ENCODE measurements around the gene RASEF. TPM values are rescaled to one million over a fixed set of nuclear protein-coding genes. Genes with fewer than 3 reads are reported as not detected.

Gene RASEF
- total RNA-seq, 1 donor from 2014 or later: 0.16 TPM

GRCh38 chr9:83060556-83060955 is 2.4 kb downstream of the RASEF start:
- intact Hi-C loops (cut with DNase I): no loop called here
- DNase-seq (ENCODE audit: low spot score): no peak

GRCh38 chr9:83059417-83059816 is 3.5 kb downstream of the RASEF start:
- intact Hi-C loops (cut with DNase I): no loop called here
- DNase-seq (ENCODE audit: low spot score): no peak

DNA sequence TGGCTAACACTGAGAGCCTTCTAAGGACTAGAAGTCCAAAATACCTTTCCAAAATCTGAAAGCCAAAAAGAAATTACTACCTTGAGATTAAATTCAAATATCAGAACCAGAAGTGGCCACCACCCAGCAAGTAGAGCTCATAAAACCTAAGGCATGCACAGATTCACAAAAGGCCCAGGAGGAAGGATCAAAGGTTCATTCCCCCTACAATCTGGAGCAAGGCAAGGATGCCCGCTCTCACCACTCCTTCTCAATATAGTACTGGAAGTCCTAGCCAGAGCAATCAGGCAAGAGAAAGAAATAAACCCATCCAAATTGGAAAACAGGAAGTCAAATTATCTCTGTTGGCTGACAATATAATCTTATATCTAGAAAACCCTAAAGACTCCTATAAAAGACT is 6.0 kb downstream of the RASEF start:
- intact Hi-C loops (cut with DNase I): no loop called here
- no peak for DNase-seq (ENCODE audit: low spot score)

GRCh38 chr9:83056174-83056573 is 6.8 kb downstream of the RASEF start:
- intact Hi-C loops (cut with DNase I): no loop called here

GRCh38 chr9:83047839-83048775 is 14.8 kb downstream of the RASEF start:
- intact Hi-C loops (cut with DNase I): loop anchor here (10.0 kb wide), 1 partner anchor 63 kb away; no protein-coding TSS in a partner anchor
- no peak for DNase-seq (ENCODE audit: low spot score)

More at GRCh38 chr9:83056174-83056573, 6.8 kb downstream of the RASEF start:
- no peak for DNase-seq (ENCODE audit: low spot score)

GRCh38 chr9:83043597-83043996 is 19.3 kb downstream of the RASEF start:
- intact Hi-C loops (cut with DNase I): loop anchor here (10.0 kb wide), 1 partner anchor 59 kb away; no protein-coding TSS in a partner anchor
- DNase-seq (ENCODE audit: low spot score): no peak

DNA sequence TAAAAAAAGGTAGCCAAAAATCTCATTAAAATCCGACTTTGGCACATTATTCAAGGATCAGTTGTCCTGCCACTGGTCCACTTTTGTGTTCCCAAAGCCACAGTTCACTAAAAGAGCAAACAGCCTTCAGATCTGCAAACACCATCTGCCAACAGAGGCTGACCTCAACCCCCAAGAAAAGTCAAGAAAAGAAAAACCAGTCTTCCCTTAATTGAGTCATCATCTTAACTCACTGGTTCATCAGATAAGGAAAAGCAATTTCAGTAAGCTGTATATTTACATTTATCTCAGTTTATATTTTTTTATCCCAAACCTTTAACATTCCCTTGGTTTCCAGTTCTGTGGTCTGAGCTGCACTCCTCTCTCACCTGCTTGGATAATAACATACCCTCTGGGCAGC is 21.2 kb downstream of the RASEF start:
- intact Hi-C loops (cut with DNase I): loop anchor here (10.0 kb wide), 1 partner anchor 57 kb away; no protein-coding TSS in a partner anchor
- DNase-seq (ENCODE audit: low spot score): no peak

DNA sequence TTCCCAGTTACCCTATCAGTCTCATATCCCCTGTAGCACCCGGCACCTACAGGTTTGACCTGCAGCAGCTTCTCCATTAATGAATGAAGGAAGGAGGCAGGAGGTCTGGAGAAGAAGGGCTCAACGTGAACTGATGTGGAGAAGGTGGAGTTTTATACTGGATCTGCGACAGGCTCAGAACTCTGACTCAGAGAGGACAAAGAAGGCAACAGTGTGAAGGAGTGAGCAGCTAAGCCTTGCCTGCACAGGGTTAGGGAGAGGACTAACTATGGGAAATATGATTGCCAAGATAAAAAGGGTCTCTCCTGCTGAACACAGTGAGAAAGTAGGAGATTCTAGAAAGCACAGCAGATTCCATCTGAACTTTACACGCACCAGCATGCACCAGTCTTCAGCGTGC is 23.6 kb downstream of the RASEF start:
- intact Hi-C loops (cut with DNase I): no loop called here
- DNase-seq (ENCODE audit: low spot score): no peak

DNA sequence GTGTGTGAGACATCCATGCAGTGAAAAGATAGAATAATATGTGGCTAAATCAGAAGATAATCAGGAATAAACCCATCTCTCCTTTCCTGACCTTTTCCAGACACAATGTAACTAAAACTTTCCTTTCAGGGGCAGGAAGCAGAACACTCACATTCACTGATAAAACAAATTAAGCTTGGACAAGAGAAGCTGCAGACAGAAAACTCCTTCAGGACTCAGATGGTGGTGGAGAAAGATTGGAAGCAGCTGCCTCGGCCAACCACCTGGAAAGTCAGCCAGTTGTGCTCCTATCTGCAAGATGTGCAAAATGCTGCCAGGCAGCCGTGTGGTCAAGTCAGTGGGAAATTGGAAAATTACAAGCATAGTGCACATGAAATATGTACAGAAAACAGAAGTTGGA is 26.9 kb downstream of the RASEF start:
- intact Hi-C loops (cut with DNase I): no loop called here
- DNase-seq (ENCODE audit: low spot score): no peak

DNA sequence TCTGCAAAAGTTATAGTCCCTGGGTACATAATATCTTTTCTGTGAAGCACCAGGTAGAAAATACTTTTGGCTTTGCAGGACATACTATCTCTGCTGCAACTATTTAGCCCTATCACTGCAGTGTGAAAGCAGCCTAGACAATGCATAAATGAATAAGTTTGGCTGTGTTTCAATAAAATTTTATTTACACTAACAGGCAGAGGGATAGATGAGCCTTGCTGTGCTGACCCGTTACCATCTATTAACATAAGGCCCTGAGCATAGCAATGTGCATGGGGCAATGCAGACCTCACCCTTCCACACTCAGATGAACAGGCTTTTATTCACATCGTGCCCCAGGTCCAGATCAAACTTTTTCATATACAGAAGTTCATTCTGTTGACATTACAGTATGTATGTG is 27.8 kb downstream of the RASEF start:
- no peak for DNase-seq (ENCODE audit: low spot score)
- intact Hi-C loops (cut with DNase I): no loop called here

- DNase-seq (ENCODE audit: low spot score): no peak
- intact Hi-C loops (cut with DNase I): no loop called here
Measured at GRCh38 chr9:83034587-83034986, 28.4 kb downstream of the RASEF start.

DNA sequence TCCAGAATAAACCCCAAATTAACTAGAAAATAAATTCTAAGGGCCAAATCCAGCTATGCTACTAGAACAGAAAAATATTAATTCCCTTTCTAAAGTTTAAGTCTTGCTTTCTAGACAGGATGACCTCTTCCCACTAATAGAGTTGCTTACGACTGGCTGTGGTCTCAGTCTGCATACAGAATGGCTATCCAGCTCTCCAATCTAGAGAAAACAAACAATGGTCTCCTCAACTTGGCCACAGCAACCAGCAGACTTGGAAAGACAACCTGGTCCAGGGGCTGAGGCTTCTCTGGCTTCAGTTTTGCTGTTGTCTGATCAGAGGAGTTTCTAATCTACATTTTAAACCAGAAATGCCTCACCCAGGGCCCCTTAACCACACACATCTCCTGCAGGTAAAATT is 28.9 kb downstream of the RASEF start:
- intact Hi-C loops (cut with DNase I): no loop called here

GRCh38 chr9:83032065-83032625 is 30.8 kb downstream of the RASEF start:
- intact Hi-C loops (cut with DNase I): no loop called here
- DNase-seq (ENCODE audit: low spot score): no peak

More for the DNA sequence above, 28.9 kb downstream of the RASEF start:
- DNase-seq (ENCODE audit: low spot score): no peak

- intact Hi-C loops (cut with DNase I): no loop called here
- DNase-seq (ENCODE audit: low spot score): no peak
Measured at GRCh38 chr9:83030391-83031107, 32.4 kb downstream of the RASEF start.

GRCh38 chr9:83029531-83030137 is 33.3 kb downstream of the RASEF start:
- intact Hi-C loops (cut with DNase I): no loop called here
- no peak for DNase-seq (ENCODE audit: low spot score)

- no peak for DNase-seq (ENCODE audit: low spot score)
- intact Hi-C loops (cut with DNase I): no loop called here
Measured at GRCh38 chr9:83027153-83027891, 35.6 kb downstream of the RASEF start.

GRCh38 chr9:83024506-83025125 is 38.3 kb downstream of the RASEF start:
- intact Hi-C loops (cut with DNase I): no loop called here
- no peak for DNase-seq (ENCODE audit: low spot score)

DNA sequence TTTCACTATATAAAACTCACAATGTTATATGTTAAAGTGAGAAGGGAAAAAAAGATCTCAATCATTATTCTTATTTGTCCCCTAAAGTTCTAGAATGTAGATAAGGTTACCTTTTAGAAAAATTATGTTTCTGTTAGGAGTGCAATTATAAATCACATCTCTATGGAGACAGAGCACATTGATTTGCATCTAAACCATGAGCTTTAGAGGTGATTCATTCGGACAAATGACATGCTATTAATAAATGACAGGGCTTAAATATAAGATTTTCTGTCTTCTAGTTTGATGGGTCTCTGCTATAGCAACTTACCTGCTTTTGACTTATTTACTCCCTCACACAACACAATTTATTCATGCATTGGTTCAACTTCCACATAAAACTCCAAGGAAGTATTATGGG is 39.8 kb downstream of the RASEF start:
- DNase-seq (ENCODE audit: low spot score): no peak
- intact Hi-C loops (cut with DNase I): no loop called here

GRCh38 chr9:83020864-83021263 is 42.1 kb downstream of the RASEF start:
- intact Hi-C loops (cut with DNase I): no loop called here

More at GRCh38 chr9:83020864-83021263, 42.1 kb downstream of the RASEF start:
- no peak for DNase-seq (ENCODE audit: low spot score)
